ENCODE measurements around the gene CHMP2B.

GRCh38 chr3:87200060-87200647 is 27.0 kb upstream of the CHMP2B start:
- TF ChIP-seq CTCF (IDR thresholded peaks at IDR 0.05; ENCODE audit: insufficient read depth, low read depth, low read length): no peak
- TF ChIP-seq EZH2 (IDR thresholded peaks at IDR 0.05; ENCODE audit: insufficient read depth, low read length): no peak
